Body of pancreas (tissue), 4 donors: ENCODE measurements around the gene MEFV.
"Not testable (repeated sequence)": the region's sequence is repeated elsewhere in the genome, so short reads cannot be mapped to it uniquely, and the experiment has no call there.

ENCODE experiments used
- CTCF ChIP-seq, 7 experiments: fragments of 450-650 bp in 4 of 7; fragments of 200-600 bp in 3 of 7; sonication (generic) in 3 of 7; IDR thresholded peaks; one replicate each; pipeline ENCODE4 v1.5.1; 2016 to 2019; ENCODE audit warnings: antibody characterized with exemption in 7 of 7
- POLR2A ChIP-seq, 3 donors: fragments of 450-650 bp; IDR thresholded peaks; one replicate each; pipeline ENCODE4 v1.6.1; 2016; ENCODE audit warnings: antibody characterized with exemption in 3 of 3, mild to moderate bottlenecking in 2 of 3

DNA sequence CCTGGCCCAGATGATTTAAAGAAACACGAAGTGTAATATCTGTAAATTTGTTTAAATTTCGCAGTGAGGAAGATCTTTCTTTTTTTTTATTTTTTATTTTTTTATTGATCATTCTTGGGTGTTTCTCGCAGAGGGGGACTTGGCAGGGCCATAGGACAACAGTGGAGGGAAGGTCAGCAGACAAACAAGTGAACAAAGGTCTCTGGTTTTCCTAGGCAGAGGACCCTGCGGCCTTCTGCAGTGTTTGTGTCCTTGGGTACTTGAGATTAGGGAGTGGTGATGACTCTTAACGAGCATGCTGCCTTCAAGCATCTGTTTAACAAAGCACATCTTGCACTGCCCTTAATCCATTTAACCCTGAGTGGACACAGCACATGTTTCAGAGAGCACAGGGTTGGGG, 14.3 kb upstream of the MEFV start:
- TF ChIP-seq CTCF, POLR2A (IDR thresholded peaks at IDR 0.05): not testable (repeated sequence)
